ENCODE measurements around the gene APOB. TPM values are rescaled to one million over a fixed set of nuclear protein-coding genes. Genes with fewer than 3 reads are reported as not detected.

APOB gene
- total RNA-seq, 2 experiments from 2014 or later: not detected

DNA sequence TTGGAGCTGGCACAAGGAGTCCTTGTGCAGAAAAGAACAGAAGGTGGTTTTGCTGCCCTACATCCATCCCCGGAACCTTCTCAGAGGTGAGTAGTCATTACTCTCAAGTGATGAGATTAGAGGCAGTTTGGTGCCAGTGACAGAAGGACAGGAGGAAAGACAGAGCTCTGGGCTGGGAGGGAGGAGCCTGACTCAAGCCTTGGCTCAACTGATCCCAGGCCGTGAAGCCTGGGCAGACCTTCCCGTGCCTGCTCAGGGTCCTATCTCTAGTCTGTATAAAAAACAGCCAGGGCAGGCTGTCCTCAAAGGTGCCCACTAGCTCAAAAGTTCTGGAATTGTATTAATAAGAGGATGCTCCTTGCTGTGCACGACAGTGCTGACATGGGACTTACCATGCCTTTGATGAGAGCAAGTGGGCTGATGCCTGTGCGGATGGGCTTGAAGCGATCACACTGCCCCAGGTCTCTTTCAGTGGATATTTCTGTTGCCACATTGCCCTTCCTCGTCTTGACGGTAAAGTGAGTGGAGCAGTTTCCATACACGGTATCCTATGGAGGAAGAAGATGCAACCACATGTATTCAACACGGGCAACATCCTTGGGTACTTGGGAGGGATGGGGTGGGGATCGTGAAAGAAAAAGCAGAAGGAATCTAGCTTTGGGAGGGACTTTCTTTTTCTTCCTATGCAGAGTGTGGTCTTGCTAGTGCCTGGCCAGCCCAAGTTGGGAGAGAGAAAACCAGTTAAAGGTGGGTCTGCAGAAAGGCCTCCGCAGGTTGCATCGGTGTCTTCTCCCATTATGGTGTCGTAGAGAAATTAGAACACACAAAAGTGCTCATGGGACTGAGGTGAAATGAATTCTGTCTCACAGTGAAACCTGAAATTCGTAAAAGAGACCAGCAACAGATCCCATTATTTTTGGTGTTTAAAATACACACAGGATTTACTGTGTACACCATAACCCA is 6.9 kb downstream of the APOB start:
- H3K9me3 Mint-ChIP-seq: no peaks in the 10 kb centered on the region
- H3K27ac Mint-ChIP-seq: no peak overlapping the region
- POLR2A ChIA-PET: no interaction called here

DNA sequence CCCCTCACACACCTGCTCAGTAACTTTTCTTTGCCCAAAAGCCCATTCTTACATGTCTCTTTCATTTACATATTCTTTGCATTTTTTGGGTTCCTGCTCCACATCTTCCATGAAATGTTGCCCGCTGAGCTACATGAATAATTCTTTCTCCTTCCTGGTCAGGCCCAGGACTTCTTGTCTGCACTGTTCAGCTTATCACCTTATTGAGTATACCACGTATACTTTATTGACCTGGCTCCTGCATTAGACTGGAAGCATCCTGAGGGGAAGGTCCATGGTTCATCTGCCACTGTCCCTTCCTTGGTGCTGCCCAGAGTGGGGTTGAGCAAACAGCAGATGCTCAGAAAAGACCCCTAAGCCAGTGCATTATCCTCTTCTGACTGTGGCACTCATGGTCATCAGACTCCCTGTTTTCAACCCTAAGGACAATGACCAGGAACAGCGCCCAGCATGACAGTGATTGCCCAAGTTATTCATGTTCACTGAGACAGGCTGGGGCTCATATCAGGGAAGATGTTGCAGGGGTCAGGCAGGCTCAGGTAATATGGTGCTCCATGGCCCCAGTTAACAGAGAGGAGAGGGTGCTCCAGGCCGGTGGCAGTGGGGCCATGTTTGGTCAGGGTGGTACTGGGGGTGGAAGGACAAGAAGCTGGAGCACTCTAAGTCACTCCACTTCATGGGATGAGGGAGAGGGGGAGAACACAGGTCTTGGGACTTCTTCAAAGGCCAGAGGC is 7.7 kb downstream of the APOB start:
- intact Hi-C loops (cut with micrococcal nuclease): no loop called here

More for the DNA sequence above, 6.9 kb downstream of the APOB start:
- intact Hi-C loops (cut with micrococcal nuclease): no loop called here
- Mint-ChIP-seq H3K36me3 (ENCODE audit: low read depth) (no peaks in the 10 kb centered on the region), H3K4me3 (no peak overlapping the region), H3K4me1 (ENCODE audit: low read depth) (no peaks in the 10 kb centered on the region), H3K27me3 (peaks cover 2% of the 10 kb centered on the region)
- CTCF ChIA-PET: no interaction called here
- no peak for DNase-seq
- no peak for ATAC-seq
- TF ChIP-seq CTCF (IDR thresholded peaks at IDR 0.05): no peak

GRCh38 chr2:21035282-21035973 is 8.4 kb downstream of the APOB start:
- Mint-ChIP-seq H3K4me3 (no peak overlapping the region), H3K27me3 (peaks cover 2% of the 10 kb centered on the region), H3K36me3 (ENCODE audit: low read depth) (no peaks in the 10 kb centered on the region), H3K4me1 (ENCODE audit: low read depth) (no peaks in the 10 kb centered on the region), H3K27ac (no peak overlapping the region), H3K9me3 (no peaks in the 10 kb centered on the region)
- ATAC-seq (no peak), DNase-seq (no peak)
- intact Hi-C loops (cut with micrococcal nuclease): no loop called here
- ChIA-PET CTCF (no interaction called here), POLR2A (no interaction called here)
- TF ChIP-seq CTCF (IDR thresholded peaks at IDR 0.05): no peak

More for the DNA sequence above, 7.7 kb downstream of the APOB start:
- ChIA-PET CTCF (no interaction called here), POLR2A (no interaction called here)
- no peak for ATAC-seq
- no peaks in the 10 kb centered on the region for H3K9me3 Mint-ChIP-seq
- no peak overlapping the region for H3K27ac Mint-ChIP-seq
- H3K4me1 Mint-ChIP-seq (ENCODE audit: low read depth): no peaks in the 10 kb centered on the region
- TF ChIP-seq CTCF (IDR thresholded peaks at IDR 0.05): no peak
- H3K27me3 Mint-ChIP-seq: peaks cover 2% of the 10 kb centered on the region
- no peaks in the 10 kb centered on the region for H3K36me3 Mint-ChIP-seq (ENCODE audit: low read depth)
- no peak for DNase-seq
- H3K4me3 Mint-ChIP-seq: no peak overlapping the region

DNA sequence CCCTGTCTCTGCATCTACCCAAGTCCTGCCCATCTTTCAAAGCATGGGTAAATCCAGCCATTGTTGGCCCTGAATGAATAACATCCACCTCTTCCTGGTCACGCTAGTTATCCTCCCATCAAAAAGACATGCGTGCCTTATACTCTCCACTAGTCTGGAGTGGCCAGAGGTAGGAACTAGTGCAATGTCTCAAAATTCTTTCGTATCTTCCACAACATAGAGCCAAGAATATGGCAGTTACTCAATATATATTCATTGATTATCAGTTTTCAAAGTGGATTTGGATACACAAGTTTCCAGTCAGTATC is 8.9 kb downstream of the APOB start:
- TF ChIP-seq CTCF (IDR thresholded peaks at IDR 0.05): no peak
- Mint-ChIP-seq H3K4me3 (no peak overlapping the region), H3K9me3 (no peaks in the 10 kb centered on the region), H3K27me3 (peaks cover 4% of the 10 kb centered on the region), H3K36me3 (ENCODE audit: low read depth) (no peaks in the 10 kb centered on the region), H3K4me1 (ENCODE audit: low read depth) (no peaks in the 10 kb centered on the region), H3K27ac (no peak overlapping the region)
- CTCF ChIA-PET: no interaction called here
- ATAC-seq: no peak
- POLR2A ChIA-PET: no interaction called here
- no peak for DNase-seq
- intact Hi-C loops (cut with micrococcal nuclease): no loop called here
